ENCODE data around the gene RGS9BP. TPM values are rescaled to one million over a fixed set of nuclear protein-coding genes. Genes with fewer than 3 reads are reported as not detected.
"Not testable (repeated sequence)": the region's sequence is repeated elsewhere in the genome, so short reads cannot be mapped to it uniquely, and the experiment has no call there.

The RGS9BP gene
- total and polyA plus RNA-seq, 3 donors from 2014 or later: 0.58 to 2.4 (median 0.94) TPM

GRCh38 chr19:32702010-32702409, 26.4 kb downstream of the RGS9BP start:
- Histone ChIP-seq H3K36me3 (ENCODE audit: low read depth, missing control alignments) (no peaks in the 10 kb centered on the region), H3K9me3 (no peaks in the 10 kb centered on the region), H3K4me1 (no peaks in the 10 kb centered on the region), H3K27ac (no peak overlapping the region), H3K27me3 (no peaks in the 10 kb centered on the region), H3K4me3 (no peak overlapping the region)
- no peak for TF ChIP-seq CTCF (IDR thresholded peaks at IDR 0.05)
- TF ChIP-seq POLR2A (IDR thresholded peaks at IDR 0.05): no peak
- 66 to 69% methylated on average over 5 of the region's 5 CpGs for WGBS, 2 donors
- intact Hi-C loops (cut with DNase I; ENCODE audit: low total_unique reads): no loop called here
- DNase-seq: no peak

GRCh38 chr19:32704006-32704405, 28.4 kb downstream of the RGS9BP start:
- H3K27ac ChIP-seq; intact Hi-C loops (cut with DNase I; ENCODE audit: low total_unique reads); H3K4me1 ChIP-seq; H3K36me3 ChIP-seq (ENCODE audit: low read depth, missing control alignments); H3K9me3 ChIP-seq; DNase-seq; H3K4me3 ChIP-seq; H3K27me3 ChIP-seq: not testable (repeated sequence)
- WGBS, 2 donors: 97 to 100% methylated on average over 2 of the region's 2 CpGs

- H3K36me3 ChIP-seq (ENCODE audit: low read depth, missing control alignments): no peaks in the 10 kb centered on the region
- no peaks in the 10 kb centered on the region for H3K9me3 ChIP-seq
- WGBS, 2 donors: 94 to 100% methylated on average over 3 of the region's 3 CpGs
- no peak for TF ChIP-seq CTCF (IDR thresholded peaks at IDR 0.05)
- no peak overlapping the region for H3K27ac ChIP-seq
- intact Hi-C loops (cut with DNase I; ENCODE audit: low total_unique reads): no loop called here
- H3K4me1 ChIP-seq: no peaks in the 10 kb centered on the region
- no peaks in the 10 kb centered on the region for H3K27me3 ChIP-seq
- DNase-seq: no peak
- H3K4me3 ChIP-seq: no peak overlapping the region
These were observed 32.8 kb downstream of the RGS9BP start for GRCh38 chr19:32708457-32708856.

DNA sequence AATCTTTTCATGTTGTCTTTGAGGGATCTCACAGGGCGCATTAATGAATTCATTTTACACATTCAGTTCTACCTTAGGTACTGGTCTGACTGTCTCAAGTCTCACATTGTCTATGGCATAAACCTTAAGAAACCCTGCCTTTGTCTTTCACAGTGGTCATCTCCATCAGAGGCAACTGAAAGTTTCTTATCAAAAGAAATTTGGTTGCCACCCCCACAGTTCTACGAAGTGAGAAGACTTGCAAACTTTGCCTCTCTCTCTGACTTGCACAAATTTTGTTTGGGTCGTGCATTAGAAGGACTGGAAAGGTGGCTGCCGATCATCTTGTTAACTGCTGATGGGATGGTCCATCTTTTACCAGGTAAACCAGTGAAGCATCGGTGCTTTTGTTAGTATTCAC, 33.4 kb downstream of the RGS9BP start:
- 90 to 93% methylated on average over 5 of the region's 5 CpGs for WGBS, 2 donors
- no peak for DNase-seq
- no peak overlapping the region for H3K27ac ChIP-seq
- no peaks in the 10 kb centered on the region for H3K27me3 ChIP-seq
- no peak overlapping the region for H3K4me3 ChIP-seq
- TF ChIP-seq POLR2A (IDR thresholded peaks at IDR 0.05): no peak
- no peak for TF ChIP-seq CTCF (IDR thresholded peaks at IDR 0.05)
- H3K4me1 ChIP-seq: no peaks in the 10 kb centered on the region
- intact Hi-C loops (cut with DNase I; ENCODE audit: low total_unique reads): no loop called here
- no peaks in the 10 kb centered on the region for H3K9me3 ChIP-seq
- no peaks in the 10 kb centered on the region for H3K36me3 ChIP-seq (ENCODE audit: low read depth, missing control alignments)

- Histone ChIP-seq H3K27ac (no peak overlapping the region), H3K36me3 (ENCODE audit: low read depth, missing control alignments) (no peaks in the 10 kb centered on the region), H3K4me3 (no peak overlapping the region), H3K4me1 (no peaks in the 10 kb centered on the region), H3K27me3 (no peaks in the 10 kb centered on the region), H3K9me3 (no peaks in the 10 kb centered on the region)
- DNase-seq: no peak
- intact Hi-C loops (cut with DNase I; ENCODE audit: low total_unique reads): no loop called here
- TF ChIP-seq CTCF (IDR thresholded peaks at IDR 0.05): no peak
- TF ChIP-seq POLR2A (IDR thresholded peaks at IDR 0.05): no peak
- WGBS, 2 donors: 91 to 93% methylated on average over 6 of the region's 6 CpGs
These were observed 36.1 kb downstream of the RGS9BP start for GRCh38 chr19:32711747-32712146.

DNA sequence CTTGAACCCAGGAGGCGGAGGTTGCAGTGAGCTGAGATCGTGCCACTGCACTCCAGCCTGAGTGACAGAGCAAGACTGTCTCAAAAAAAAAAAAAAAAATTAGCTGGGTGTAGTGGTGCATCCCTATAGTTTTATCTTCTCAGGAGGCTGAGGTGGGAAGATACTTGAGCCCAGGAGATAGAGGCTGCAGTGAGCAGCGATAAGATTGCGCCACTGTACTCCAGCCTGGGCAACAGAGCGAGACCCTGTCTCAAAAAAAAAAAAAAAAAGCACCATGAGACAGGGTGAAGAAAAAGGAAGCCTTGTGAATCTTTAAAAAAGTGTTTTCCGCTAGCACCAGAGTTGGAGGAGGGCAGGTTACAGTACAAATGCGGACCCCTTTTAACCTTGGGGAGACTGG, 40.6 kb downstream of the RGS9BP start:
- H3K4me3 ChIP-seq; intact Hi-C loops (cut with DNase I; ENCODE audit: low total_unique reads); H3K27me3 ChIP-seq; DNase-seq; H3K9me3 ChIP-seq; H3K36me3 ChIP-seq (ENCODE audit: low read depth, missing control alignments); H3K4me1 ChIP-seq; H3K27ac ChIP-seq: not testable (repeated sequence)
- 97% methylated on average over 7 of the region's 7 CpGs for WGBS, 2 donors
